HG03045 (cell line): ENCODE data around the gene ZBTB7C.

ENCODE experiments used
- ATAC-seq: cut with Tn5 transposase; IDR thresholded peaks from one replicate; pipeline ENCODE4 v1.9.1; 2021; ENCODE audit warnings: mild to moderate bottlenecking, moderate library complexity; ENCODE audit not compliant: unreplicated experiment

Gene ZBTB7C

DNA sequence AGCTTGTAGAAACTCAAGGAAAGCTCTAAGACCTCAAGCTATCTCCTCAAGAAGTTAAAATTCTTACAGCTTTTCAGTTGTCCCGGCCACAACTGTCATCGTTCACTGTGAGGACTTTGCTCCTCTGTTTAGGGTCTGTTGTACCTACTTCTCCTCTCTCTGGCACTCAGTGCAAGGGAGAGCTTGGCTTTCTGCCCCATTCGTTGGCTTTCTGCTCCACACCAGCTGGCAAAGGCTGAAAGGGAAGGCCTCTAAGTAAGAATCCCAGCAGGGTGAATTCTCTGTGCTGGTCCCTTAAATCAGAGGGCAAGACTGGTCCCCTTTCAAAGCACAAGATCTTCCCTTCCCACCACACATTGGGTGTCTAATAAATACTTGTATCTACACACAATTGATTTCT lies 17.3 kb downstream of the ZBTB7C start:
- no peak for ATAC-seq

DNA sequence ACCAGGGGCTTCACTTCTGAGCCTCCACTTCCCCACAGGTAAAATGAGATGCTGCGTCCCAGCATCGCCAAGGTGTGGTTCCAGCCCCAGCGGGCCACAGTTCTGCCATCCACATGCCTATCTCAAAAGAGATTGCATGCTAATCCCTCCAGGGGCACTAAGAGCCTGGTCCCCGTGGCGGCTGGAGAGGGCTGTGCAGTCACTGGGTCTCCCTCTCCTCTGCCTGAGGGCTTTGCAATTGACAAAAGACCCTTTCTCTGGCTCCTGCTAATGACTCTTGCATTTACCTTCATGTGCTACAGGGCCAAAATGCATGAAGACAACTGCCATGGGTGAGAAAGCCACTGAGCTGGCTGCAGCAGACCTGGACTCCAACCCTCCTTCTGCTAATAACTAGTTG lies 18.5 kb downstream of the ZBTB7C start:
- no peak for ATAC-seq

DNA sequence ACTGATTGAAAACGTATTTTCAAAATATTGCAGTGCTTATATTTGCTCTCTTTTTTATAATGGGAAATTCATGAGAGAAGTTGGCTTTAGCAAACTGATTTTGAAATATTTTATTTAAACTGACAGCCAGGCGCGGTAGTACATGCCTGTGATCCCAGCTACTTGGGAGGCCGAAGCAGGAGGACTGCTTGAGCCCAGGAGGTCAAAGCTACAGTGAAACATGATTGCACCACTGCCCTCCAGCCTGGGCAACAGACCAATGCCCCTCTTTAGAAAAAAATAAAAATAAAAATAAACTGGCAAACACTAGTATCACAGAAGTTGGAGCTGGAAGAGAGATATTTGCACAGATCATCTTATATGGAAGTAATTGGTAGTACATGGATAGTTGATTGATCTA lies 20.7 kb downstream of the ZBTB7C start:
- ATAC-seq, result no peak

DNA sequence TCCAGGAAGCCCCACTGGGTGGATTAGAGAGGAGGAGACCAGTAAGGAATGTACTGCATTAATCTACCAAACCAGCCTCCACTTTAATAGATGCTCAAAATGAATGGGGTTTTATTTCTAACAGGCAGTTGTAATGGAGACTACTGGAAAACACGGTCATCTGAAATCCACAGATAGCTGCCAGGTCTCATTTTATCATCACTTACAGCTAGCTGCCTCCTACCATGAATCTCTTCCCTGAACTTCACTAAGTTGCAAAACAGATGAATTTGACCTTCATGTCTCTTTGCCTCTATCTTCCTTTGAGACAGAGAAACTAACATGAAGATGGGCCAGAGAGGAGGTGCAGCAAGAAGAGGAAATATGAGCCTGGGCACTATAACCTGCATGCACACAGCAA lies 21.9 kb downstream of the ZBTB7C start:
- ATAC-seq, result no peak

DNA sequence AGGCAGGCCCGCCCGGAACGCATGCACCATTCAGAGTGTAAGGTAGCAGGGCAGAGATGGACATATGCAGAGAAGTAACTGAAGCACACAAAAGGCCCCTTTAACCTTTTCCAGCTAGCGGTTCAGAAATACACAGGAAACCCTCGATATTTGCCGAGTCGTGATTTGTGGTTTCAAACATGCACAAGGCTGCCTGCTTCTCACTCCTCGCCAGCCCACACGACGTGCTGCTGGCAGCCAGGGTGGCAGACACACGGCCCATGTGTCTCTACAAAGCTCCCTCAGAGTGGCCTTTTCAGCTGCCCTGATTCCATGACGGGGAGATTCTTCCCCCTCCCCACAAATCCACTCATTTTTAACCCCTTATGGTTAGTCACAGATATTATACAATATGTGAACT lies 23.6 kb downstream of the ZBTB7C start:
- ATAC-seq, result no peak

DNA sequence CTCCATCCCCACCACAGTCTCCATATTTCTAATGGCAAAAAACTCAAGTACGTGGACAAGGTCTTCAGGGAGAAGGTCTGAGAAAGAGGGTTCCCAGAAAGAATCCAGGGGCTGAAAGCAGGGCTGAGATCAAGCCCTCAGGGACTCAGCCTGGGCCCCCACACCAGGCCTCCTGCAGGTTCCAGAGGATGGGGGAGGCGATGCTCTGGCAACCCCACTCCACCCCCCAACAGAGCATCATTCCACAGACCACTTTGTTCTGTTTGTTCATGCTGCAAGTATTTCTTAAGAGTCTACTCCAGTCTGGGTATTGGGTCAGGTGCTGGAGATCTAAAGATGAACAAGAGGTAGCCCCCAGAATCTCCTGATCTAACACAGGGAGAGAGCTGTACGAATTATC lies 32.2 kb downstream of the ZBTB7C start:
- no peak for ATAC-seq

DNA sequence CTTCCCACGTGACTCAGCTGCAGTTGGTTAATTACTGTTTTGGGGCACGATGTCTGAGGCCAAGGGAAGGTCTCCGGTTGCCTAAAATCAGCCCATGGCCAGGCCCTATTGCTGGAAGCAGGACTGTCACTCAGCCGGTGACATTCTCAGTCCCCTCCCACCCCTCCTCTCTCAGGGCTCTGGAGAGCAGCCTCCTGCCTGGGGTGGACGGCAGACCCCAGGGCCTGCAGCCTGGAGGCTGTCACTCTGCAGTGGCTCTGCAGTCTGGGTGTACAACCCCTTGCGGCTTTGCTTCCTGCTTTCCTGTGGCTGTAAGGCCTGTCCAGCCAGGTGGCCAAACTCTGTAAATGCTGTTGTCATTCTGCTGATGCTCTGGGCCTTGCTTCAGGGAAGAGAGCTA lies 32.8 kb downstream of the ZBTB7C start:
- ATAC-seq, result no peak

DNA sequence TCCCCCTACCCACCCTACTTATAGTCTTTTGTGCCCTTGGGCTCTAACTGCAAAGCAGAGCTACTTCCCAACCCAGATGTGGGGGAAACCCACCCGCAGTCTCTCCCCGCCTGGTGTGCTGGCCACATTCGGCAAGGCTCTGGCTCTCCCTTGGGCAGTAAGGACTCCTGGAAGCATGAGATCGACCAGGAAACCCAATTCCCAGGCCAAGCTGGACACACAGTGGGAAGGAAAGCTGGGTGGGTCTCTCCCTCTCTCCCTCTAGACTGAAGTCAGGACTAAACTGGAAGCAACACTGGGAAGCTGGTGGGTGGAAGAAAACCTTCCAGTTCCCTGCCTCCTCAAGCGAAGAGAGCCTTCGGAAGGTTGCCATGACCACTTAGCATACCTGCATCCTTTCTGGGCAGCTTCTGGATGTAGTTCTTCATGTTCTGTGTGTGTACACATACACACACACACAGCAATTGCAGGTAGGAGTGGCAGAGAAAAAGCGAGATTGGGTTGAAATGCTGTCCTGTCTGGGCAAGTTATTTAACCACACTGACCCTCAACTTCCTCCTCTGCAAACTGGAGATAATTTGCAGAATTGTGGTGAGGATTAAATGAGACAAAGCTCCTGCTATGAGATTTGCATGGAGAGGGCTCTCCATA lies 33.9 kb downstream of the ZBTB7C start:
- no peak for ATAC-seq

DNA sequence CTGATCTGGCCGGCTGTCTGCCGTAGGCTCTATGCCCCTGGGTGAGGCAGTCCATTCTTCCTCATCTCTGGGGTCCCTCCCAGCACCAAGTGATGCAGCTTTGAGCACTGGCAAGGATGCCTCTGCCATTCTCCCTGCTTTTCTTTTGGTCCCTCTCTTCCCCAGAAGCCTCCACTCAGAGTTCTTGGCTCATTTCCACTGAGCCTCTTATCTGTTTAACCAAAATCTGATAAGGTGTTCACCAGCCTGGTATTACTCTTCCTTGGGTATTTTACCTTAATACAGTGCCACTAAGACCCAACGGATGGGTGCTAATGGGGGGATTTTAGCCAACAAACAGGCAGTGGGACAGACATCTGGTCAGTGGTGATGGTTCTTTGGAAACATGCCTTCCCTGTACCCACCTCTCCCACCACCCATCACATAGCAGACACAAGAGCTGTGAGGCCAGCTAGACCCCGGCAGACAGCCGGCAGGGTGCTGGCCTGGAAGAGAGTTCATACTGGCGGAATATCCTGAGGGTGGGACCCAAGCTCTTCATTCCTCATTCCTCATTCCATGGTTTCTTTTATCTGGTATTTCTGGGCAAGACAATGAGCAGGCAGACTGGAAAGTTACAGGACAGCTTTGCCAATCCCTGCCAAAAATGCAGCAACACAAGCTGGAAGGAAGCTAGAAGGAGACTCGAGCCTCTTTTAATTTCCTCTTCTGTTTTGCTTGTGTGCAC lies 34.6 kb downstream of the ZBTB7C start:
- no peak for ATAC-seq

DNA sequence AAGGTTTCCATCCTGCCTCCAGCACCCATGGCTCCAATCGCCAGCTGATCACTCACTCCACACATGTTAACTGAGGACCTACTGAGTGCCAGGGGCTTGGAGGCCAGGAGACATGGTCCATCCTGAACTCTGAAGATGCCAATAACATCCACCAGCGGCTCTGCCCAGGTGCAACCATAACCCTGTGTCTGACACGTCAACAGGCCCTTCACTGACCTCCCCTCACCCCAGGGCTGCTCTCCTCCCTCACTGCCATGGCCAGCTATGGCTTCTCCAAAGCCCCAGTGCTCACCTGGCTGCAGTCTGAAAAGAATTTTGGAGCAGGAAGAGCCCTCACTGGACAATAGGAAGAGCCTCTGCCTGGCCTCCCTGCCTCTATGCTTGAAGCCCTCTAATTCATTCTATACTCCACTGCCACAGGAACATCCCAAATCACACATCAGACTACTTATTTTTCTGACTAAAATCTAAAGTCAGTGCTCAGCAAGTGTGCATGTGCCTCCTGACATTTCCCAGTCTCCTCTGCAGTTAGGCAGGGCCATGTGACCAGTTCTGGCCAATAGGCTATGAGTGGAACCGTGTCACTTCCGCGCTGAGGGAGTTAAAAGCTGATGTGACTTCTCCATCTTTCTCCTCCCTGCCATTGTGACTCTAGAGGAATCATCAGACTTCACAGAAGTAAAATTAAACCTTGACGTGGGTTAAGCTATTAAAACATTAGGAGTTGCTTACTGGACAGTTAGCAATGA lies 37.2 kb downstream of the ZBTB7C start:
- no peak for ATAC-seq

DNA sequence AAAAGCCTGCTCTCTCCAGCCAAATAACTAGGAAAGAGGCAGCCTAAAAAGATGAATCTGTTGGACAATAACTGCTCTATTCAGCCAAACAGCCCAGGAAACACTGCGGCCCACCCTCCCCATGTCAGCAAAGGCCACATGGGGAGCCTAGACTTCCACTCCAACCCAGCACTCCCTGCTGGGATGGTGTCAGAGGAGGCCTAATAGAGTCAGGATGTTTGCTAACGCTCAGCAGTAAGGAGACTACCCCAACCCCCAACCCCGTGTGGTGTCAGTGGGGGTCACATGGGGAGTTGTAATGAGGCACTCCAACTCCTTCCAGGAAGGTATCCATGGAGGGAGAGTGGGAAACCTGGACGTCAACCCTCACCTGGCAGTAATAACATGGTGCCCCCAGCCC lies 41.6 kb downstream of the ZBTB7C start:
- no peak for ATAC-seq

DNA sequence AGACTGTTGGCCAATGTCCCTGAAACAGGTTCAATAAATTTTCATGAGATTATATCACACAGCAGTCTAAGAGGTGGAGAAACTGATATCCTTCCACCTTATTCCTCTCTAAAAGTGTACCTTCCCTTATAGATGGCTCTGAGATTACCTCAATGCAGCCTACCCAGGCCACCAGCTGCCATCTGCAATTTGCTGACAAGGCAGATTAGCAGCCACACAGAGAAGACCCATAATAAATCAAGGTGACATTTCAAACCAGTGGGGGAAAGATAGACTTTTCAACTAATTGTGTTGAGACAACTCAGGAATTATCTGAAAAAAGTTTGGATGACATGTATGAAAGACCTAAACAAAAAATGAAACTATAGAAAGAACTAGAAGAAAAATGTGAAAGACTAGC lies 43.2 kb downstream of the ZBTB7C start:
- no peak for ATAC-seq

DNA sequence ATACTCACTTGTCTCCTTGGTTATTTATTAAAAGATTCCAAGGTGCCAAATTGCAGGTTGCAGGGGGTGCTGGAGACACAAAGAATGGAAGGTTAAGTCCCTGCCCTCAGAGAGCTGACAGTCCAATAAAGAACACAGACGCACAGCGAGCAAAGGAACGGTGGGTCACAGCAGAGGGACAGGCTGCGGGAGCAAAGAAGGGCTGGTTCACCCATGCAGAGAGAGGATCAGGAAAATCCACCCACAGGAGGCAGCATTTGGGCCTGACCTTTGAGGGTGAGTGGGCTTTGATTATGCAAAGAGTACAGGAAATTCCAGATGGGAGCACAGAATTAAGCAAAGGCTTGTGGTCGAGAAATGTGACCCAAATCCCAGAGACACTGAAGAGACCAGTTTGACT lies 45.0 kb downstream of the ZBTB7C start:
- no peak for ATAC-seq

DNA sequence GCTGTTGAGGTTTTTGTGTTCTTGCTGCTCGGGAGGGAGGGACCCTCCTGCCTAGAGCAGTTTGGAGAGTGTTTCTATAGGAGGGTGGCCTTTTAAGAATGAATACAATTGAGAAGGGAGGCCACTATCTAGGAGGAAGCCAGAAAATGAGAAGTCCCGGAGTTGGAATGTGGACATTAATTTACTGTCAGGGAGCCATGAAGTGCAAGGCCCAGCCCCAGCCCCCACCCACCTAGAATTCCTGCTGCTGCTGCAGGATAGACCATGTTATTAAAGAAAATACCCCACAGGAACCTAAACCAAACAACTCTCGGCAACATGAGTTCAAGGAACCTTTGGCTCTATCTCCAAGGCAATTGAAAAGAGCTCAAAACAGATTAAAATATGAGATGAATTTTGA lies 46.0 kb downstream of the ZBTB7C start:
- no peak for ATAC-seq

DNA sequence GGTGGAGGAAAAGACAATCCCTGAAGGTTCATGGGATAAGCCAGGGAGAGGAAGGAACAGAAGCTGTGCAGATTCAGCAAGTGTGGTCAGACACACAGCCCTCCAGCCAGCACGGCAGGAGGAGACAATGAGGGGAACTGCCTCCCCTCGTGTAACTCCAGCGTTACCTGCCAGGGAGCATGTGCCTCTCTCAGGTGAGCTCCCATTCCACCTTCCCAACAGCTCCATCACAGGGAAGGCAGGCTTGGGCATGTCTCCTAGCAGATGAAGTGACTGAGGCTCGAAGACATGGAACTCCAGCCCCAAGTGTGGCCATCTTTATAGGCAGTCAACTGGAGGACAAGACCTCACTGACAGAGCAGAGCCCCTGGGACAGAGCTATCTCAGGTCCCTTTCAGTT lies 47.4 kb downstream of the ZBTB7C start:
- no peak for ATAC-seq

DNA sequence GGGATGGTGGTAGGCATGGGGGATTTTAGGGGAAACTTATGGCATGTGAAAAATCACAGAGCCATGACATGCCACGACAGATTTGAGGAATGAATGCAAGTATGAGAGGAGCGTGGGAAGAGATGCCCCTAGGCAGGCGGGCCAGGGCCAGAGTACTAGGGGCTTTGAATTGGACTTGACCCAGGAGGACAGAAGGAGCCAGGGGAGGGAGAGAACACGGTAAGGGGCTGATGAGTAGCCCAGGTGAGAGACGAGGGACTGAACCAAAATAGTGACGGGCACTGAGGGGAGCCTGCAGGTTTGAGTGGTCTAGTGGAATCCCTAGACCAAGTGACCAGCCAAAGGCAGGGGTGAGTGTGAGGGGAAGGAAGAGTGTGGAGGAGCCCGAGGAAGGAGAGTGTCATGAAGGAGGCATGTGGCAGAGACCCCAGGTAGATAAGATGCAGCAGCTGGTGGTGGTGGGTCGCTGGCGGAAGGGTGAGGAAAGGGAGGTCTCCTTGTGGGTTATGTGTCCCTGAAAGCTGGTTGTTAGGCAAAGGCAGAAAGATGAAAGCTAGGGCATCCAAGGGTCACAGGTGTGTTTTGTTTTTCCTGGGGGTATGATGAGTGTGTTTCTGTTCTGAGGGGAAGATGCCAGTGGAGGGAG lies 48.7 kb downstream of the ZBTB7C start:
- no peak for ATAC-seq

DNA sequence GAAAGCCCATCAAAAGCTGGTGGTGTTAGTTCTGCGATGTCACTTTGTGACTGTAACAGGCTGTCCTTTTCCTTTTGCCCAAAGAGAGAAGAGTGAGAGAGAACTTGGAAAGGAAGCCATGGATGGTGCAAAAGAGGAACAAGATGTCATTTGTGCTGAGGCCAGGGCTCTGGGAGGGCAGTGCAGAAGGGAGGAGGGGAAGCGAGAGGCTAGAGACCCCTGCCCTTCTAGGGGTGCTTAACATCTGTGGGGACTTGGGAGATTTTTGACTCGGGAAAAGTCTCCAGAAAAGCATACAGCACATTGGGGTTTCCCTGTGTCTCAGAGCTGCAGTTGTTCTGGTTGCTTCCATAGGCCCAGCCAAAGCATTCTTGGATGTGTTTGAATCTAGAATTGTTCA lies 49.6 kb downstream of the ZBTB7C start:
- no peak for ATAC-seq

DNA sequence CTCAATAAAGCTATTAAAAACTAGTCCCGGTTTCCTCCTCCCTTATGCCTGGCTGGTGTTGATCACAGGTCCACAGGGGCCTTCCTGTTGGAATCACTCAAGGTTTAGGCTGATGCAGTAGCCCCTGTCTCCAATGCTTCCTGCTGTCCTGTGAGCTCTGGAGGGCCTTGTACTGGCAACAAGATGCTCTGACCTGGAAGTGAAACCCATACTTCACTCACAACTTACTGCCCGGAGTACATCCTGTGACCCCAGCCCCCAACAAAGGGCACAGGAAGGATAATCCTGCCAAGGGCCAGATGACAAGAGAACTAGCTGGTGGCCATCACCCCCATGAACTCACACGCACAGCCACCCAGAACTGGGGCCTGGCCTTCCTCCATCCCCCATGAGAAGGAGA lies 50.3 kb downstream of the ZBTB7C start:
- no peak for ATAC-seq

DNA sequence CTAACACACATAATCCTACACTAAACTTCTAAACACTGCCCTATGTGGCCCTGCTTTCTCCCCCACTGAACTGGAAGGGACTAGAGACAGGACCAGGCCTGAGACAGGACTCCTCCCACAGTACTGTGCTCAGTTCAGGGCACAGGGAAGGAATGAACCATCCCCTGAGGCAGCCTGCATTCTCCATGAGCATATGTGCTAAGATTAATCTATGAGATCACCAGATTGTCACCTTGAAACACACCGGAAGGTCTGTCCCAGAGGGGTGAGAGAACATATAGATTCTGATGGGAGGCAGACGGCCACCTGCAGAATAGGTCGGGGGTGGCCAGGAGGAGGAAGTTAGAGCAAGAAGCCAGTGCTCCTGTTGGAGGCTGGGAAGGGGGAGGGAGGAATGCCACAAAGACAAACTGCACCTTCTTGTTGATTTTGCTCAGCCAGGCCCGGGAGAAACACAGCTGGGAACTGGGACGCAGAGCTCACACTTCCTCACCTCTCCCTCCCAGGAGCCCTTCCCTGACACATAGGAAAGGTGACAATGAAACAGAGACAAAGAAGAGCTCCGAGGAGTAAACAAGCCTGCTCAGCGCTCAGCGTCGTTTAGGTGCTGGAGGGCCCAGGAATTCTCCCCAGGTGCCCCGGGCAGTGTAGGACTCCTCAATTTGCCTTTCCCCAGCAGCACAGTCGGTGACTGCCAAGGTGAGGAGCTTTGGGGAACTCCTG lies 52.1 kb downstream of the ZBTB7C start:
- ATAC-seq, result no peak

DNA sequence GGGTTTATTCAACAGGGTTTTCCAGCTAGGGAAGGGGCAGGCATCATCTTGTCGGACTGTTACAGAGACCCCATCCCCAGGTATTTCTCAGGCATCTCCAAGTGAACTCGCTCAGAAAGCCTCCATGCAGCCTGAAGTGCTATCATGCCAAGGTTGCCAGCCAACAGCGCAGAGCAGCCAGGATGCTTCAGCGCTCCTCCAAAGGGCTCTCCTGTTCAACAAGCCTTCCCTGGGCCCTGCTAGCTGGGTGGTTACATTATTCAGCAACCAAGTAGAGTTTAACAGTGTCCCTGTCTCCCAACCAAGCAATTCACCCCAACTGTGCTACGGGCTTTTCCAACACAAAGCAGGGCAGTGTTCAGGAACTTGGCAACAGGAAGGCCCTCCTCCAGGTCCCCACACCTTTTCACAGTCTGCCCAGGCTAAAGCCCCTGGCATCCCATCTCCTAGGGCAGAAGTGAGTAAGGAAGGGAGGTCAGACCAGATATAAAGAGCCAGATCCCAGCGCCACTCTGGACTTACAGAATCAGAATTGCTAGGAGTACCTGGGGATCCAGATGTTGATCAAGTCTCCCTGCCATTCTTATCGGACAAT lies 52.9 kb downstream of the ZBTB7C start:
- no peak for ATAC-seq
